OCI-LY7 (cell line): ENCODE data around the gene SLC9A9. TPM values are rescaled to one million over a fixed set of nuclear protein-coding genes. Genes with fewer than 3 reads are reported as not detected.

ENCODE experiments used
- BruUV-seq: library from RNA; stranded (reverse); fragments of 400-500 nt; replicated peaks from 2 replicates; lab custom pipeline; 2021; lab: Mats Ljungman, UMichigan
- CTCF ChIA-PET: fragments of 300-600 bp; sonication (Branson Sonifier 250); formaldehyde crosslinking; loops from one replicate; lab custom pipeline; 2022; ENCODE audit warnings: antibody characterized with exemption; ENCODE audit not compliant: unreplicated experiment; lab: Charles Lee
- POLR2A ChIA-PET: fragments of 300-600 bp; sonication (Branson Sonifier 250); formaldehyde crosslinking; loops from one replicate; lab custom pipeline; 2022; ENCODE audit warnings: antibody characterized with exemption; lab: Charles Lee
- DNase-seq: peaks from one replicate; pipeline ENCODE4 v3.0.0-alpha.2; 2015; ENCODE audit warnings: low spot score
- H2AFZ ChIP-seq: fragments of 200-600 bp; sonication (generic), shearing (Covaris generic); 2 replicates; pipeline ENCODE4 v1.6.1; 2014; ENCODE audit warnings: mild to moderate bottlenecking, antibody characterized with exemption, low read length, moderate library complexity
- H3K27ac ChIP-seq: fragments of 200-600 bp; sonication (generic); 2 replicates; pipeline ENCODE4 v1.5.1; 2014; ENCODE audit warnings: mixed run types, low read depth, mild to moderate bottlenecking, moderate library complexity, low read length, inconsistent platforms; ENCODE audit not compliant: poor library complexity, severe bottlenecking
- H3K36me3 ChIP-seq: fragments of 200-600 bp; sonication (generic); 2 replicates; pipeline ENCODE4 v1.6.1; 2014; ENCODE audit warnings: mild to moderate bottlenecking, antibody characterized with exemption, low read length, moderate library complexity, mixed read lengths; ENCODE audit not compliant: insufficient read depth
- H3K4me1 ChIP-seq: fragments of 200-600 bp; sonication (generic); 2 replicates; pipeline ENCODE4 v1.5.1; 2014; ENCODE audit warnings: mild to moderate bottlenecking, low read length; ENCODE audit not compliant: insufficient read depth, poor library complexity, severe bottlenecking
- H3K4me2 ChIP-seq: fragments of 200-600 bp; sonication (generic); 2 replicates; pipeline ENCODE4 v1.6.1; 2014; ENCODE audit warnings: mild to moderate bottlenecking, low read length
- H3K4me3 ChIP-seq: fragments of 200-600 bp; sonication (generic); 2 replicates; pipeline ENCODE4 v1.5.1; 2014; ENCODE audit warnings: mild to moderate bottlenecking, low read depth, low read length; ENCODE audit not compliant: poor library complexity, severe bottlenecking
- H3K79me2 ChIP-seq: fragments of 200-600 bp; sonication (generic); 2 replicates; pipeline ENCODE4 v1.6.1; 2016; ENCODE audit warnings: low read depth, mild to moderate bottlenecking, low read length, moderate library complexity, mixed read lengths; ENCODE audit not compliant: insufficient read depth
- H3K9me2 ChIP-seq: fragments of 200-600 bp; sonication (generic); 2 replicates; pipeline ENCODE4 v1.6.1; 2016; ENCODE audit warnings: mild to moderate bottlenecking, low read length, mixed read lengths; ENCODE audit not compliant: insufficient read depth
- H3K9me3 ChIP-seq: fragments of 200-600 bp; sonication (generic); 2 replicates; pipeline ENCODE4 v1.6.1; 2014; ENCODE audit warnings: mild to moderate bottlenecking, mixed run types, low read length, mixed read lengths
- H4K20me1 ChIP-seq: fragments of 200-600 bp; sonication (generic); 2 replicates; pipeline ENCODE4 v1.6.1; 2014; ENCODE audit warnings: mild to moderate bottlenecking, antibody characterized with exemption, low read length, moderate library complexity, mixed read lengths; ENCODE audit not compliant: insufficient read depth
- EZH2phosphoT487 ChIP-seq: fragments of 200-600 bp; sonication (generic); IDR thresholded peaks from 2 replicates; pipeline ENCODE4 v1.6.1; 2018; ENCODE audit warnings: low read depth, borderline replicate concordance, mild to moderate bottlenecking, mixed run types, antibody characterized with exemption, low read length, moderate library complexity, mixed read lengths
- intact Hi-C: fragments of 100-400 bp; cut with micrococcal nuclease; formaldehyde crosslinking; loops from one replicate; pipeline ENCODE4 v1.10.0; 2022; ENCODE audit not compliant: unreplicated experiment
- total RNA-seq, 2 experiments: library from RNA; depleted of rRNA in 1 of 2; stranded (reverse); fragments of >200 nt in 1 of 2; shearing (Covaris generic) in 1 of 2; gene quantifications; 2 replicates each; pipeline ENCODE4 v1.2.3, GENCODE V29; 2014 to 2022
- TF ChIP-seq, protein P1 (sequence below): fragments of 200-600 bp; sonication (generic); conservative IDR thresholded peaks from 2 replicates; pipeline ENCODE4 v1.5.1; 2014; ENCODE audit warnings: mild to moderate bottlenecking, antibody characterized with exemption, low read length, moderate library complexity, mixed read lengths

The SLC9A9 gene
- total RNA-seq, 2 experiments from 2014 or later, result 9.3 to 14.8 TPM

DNA sequence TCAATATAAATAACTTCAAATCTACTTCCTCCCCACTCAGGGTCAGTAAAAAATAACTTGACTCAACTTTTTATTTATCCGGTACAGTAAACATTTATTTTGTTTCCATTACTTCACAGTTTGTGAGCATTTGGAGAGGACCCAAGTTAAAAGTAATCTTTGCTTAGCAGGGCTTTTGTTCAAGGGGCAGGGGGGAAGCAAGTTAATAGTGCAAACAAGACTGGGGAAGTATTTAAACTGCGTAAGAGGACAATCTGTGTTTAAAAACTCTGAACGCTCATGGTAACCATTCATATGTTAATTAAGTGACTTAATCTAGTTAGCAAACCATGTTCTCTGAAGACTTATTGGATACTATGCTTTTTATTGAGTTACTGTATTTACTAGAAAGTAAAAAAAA is 346.2 kb downstream of the SLC9A9 start:
- no peak overlapping the region for H2AFZ ChIP-seq
- POLR2A ChIA-PET, result interaction anchor here (0.7 kb wide), 1 partner anchor 1498 kb away, joined by 3 read pairs; no protein-coding TSS in a partner anchor
- intact Hi-C loops, result no loop called here

DNA sequence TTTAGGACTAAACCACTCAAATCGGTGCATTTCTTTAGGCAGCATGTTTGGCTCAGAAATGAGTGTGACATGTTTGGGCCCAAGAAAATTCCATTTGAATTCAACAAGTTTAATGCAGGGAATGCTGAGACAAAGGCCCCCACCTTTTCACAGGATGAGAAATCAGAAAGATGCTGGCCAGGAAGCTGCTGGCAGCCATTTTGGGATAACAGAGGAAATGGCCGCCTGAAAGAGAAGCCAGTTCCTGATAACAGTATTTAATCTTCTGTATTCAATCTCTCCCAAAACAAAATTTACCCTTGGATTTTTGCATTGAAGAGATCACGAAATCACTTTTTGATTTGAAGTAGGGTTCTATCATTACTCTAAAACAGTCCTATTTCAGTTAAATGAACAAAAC is 350.9 kb downstream of the SLC9A9 start:
- H2AFZ ChIP-seq, result 0 out of 2 replicates have a peak overlapping the region, but pooled peaks have one; percentile 10
- no peaks in the 10 kb centered on the region for H3K36me3 ChIP-seq
- no peak overlapping the region for H3K4me2 ChIP-seq
- H3K4me3 ChIP-seq, result no peak overlapping the region
- no peaks in the 10 kb centered on the region for H3K9me2 ChIP-seq
- H3K79me2 ChIP-seq, result no peaks in the 10 kb centered on the region
- no peaks in the 10 kb centered on the region for H4K20me1 ChIP-seq
- ChIA-PET POLR2A (interaction anchor here (0.6 kb wide), 1 partner anchor 1650 kb away, joined by 3 read pairs; no protein-coding TSS in a partner anchor), CTCF (no interaction called here)
- BruUV-seq, result no TSS peak
- H3K27ac ChIP-seq, result no peak overlapping the region
- no peaks in the 10 kb centered on the region for H3K9me3 ChIP-seq
- intact Hi-C loops, result no loop called here
- DNase-seq, result no peak
- H3K4me1 ChIP-seq, result no peaks in the 10 kb centered on the region
- TF ChIP-seq EZH2phosphoT487, result no peak
- TF ChIP-seq, protein P1, sequence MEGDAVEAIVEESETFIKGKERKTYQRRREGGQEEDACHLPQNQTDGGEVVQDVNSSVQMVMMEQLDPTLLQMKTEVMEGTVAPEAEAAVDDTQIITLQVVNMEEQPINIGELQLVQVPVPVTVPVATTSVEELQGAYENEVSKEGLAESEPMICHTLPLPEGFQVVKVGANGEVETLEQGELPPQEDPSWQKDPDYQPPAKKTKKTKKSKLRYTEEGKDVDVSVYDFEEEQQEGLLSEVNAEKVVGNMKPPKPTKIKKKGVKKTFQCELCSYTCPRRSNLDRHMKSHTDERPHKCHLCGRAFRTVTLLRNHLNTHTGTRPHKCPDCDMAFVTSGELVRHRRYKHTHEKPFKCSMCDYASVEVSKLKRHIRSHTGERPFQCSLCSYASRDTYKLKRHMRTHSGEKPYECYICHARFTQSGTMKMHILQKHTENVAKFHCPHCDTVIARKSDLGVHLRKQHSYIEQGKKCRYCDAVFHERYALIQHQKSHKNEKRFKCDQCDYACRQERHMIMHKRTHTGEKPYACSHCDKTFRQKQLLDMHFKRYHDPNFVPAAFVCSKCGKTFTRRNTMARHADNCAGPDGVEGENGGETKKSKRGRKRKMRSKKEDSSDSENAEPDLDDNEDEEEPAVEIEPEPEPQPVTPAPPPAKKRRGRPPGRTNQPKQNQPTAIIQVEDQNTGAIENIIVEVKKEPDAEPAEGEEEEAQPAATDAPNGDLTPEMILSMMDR, result no peak

More for the DNA sequence above, 346.2 kb downstream of the SLC9A9 start:
- no peak for TF ChIP-seq EZH2phosphoT487
- TF ChIP-seq, protein P1, result no peak
- Histone ChIP-seq H3K9me2 (no peaks in the 10 kb centered on the region), H3K4me3 (no peak overlapping the region), H3K4me2 (no peak overlapping the region), H3K36me3 (no peaks in the 10 kb centered on the region), H4K20me1 (no peaks in the 10 kb centered on the region), H3K4me1 (no peaks in the 10 kb centered on the region), H3K79me2 (no peaks in the 10 kb centered on the region), H3K27ac (no peak overlapping the region), H3K9me3 (no peaks in the 10 kb centered on the region)
- CTCF ChIA-PET, result no interaction called here
- no peak for DNase-seq
- no TSS peak for BruUV-seq

DNA sequence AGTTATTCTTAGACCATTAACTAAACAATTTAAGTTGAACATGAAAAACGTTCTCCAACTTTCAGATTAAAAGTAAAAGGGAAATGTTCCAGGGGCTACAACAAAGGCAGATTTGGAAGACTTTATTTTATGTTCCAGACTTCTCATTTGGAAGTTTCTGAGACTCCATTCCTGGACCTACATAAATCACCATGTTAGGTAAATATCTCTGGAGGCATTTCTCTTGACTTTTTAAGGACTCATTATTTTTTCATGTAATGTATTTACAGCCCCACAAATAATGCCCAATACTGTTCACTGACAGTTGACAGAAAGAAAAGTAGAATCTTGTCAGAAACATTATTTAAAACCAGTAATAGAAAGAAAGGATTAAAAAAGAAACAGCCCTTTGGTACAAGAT is 352.1 kb downstream of the SLC9A9 start:
- Histone ChIP-seq H3K36me3 (no peaks in the 10 kb centered on the region), H3K9me3 (no peaks in the 10 kb centered on the region), H3K27ac (no peak overlapping the region), H3K9me2 (no peaks in the 10 kb centered on the region), H3K79me2 (no peaks in the 10 kb centered on the region), H2AFZ (no peak overlapping the region), H4K20me1 (no peaks in the 10 kb centered on the region), H3K4me3 (no peak overlapping the region), H3K4me1 (no peaks in the 10 kb centered on the region), H3K4me2 (no peak overlapping the region)
- intact Hi-C loops, result no loop called here
- CTCF ChIA-PET, result no interaction called here
- BruUV-seq, result no TSS peak
- DNase-seq, result no peak
- TF ChIP-seq, protein P1, result no peak
- no peak for TF ChIP-seq EZH2phosphoT487
- POLR2A ChIA-PET, result interaction anchor here (1.0 kb wide), 1 partner anchor 14 kb away, joined by 3 read pairs; no protein-coding TSS in a partner anchor
